Inflammatory macrophage (primary cell): ENCODE measurements around the gene MKRN2.

Experiments
- DNase-seq, 2 donors: peaks; one replicate each; pipeline ENCODE4 v3.0.0-alpha.2; 2020 to 2022

Gene MKRN2

DNA sequence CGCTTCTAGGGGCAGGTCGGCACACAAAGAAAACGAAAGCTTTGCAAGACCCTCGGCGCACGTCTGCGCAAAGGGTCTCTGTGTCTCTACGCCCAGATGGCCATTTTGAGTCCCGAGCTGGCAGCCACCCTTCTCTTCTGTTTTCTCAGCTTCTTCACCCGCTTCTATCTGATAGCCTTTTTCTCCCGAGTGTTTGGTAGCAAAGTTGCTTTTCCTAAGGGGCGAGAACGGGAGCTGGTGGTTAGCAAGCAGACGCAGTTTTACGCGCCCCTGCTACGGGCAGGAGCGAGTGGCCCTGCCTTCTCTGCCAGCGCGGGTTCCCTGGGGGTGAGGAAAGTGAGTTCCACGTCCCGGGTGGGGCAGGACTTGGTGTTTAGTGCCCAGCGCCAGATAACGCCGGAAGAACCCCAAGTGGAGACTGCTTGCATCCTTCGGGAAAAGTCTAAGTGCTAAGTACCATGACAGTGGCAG, 2.9 kb upstream of the MKRN2 start:
- DNase-seq: peak; percentile 13 to 26

DNA sequence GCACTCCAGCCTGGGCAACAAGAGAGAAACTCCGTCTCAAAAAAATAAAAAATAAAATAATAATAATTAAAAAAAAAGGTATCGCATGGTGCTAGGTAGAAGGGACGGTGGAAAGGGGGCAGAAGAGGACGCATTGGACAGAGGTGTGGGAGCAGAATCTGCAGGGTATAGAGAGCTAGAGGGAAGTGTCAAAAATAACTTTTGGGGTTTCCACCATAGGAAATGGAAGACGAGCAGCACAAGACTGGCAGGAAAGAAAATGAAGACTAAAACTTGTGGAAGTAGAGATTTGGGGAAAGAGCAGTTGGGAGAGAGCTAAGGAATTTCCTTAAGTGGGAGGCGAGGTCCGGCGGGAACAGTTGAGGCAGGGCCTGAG, 585 bp upstream of the MKRN2 start:
- no peak for DNase-seq

DNA sequence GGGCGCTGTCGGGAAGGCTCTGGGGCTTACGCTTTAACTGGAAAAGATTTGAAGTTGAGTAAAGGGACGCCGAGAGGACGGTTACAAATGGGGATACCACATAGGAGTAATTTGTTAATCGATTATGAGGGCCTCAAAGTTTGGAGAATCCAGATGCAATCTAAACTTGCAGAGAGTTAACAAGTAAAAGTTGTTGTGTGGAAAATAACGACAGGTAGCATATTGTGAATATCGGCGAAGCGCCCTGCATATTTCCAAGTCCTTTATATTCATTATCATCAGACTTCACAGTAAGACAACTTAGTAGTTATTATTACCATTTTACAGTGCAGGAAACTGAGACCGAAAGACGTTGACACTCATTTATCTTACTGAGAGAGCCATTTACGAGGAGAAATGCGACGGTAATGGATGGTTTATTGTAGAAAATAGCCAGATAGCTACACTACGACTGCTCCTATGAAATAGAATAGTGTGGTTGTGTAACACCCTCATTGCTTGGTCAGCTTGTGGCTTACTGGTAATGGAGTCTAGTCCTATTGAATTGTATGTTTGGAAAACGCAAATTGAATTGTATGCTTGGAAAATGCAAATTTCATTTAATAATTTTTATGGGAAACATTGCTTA, 700 bp downstream of the MKRN2 start:
- peak; percentile 55 to 59 for DNase-seq

DNA sequence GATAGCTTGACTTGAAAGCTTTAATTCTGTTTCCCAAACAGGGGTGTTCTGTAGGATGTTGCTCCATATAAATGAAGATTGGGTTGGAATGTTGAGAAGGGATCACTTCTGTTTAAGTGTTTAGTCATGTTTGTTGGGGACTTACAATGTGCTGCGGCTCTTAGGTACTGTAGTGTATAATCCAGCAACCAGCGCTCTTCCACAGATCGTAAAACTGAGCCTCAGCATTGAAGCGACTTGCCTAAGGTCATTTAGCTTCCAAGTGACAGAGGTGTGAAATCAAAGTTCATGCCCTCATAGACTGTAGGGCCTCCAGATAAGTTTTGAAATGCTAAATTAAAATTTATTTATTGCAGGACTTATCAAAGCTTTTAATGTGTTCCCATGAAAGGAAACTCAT, 1.8 kb downstream of the MKRN2 start:
- DNase-seq: no peak

DNA sequence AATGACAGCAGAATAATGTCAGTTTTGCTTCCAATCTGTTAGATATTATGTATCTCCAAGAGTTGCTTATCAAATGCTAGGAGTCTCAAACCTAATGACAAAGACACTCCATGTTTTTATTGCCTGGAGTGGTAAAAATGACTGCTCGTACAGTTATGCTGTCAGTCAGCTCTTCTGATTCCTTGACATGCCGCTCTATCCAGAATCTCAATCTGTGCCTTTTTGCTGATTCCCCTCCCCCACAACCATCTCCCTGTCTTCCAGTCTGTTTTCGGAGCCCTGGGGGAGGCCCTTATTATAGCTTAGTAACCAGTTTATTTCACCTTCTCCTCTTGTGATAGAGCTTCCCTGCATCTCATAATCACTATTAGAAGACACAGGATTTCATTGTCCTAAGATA, 2.6 kb downstream of the MKRN2 start:
- DNase-seq: no peak

DNA sequence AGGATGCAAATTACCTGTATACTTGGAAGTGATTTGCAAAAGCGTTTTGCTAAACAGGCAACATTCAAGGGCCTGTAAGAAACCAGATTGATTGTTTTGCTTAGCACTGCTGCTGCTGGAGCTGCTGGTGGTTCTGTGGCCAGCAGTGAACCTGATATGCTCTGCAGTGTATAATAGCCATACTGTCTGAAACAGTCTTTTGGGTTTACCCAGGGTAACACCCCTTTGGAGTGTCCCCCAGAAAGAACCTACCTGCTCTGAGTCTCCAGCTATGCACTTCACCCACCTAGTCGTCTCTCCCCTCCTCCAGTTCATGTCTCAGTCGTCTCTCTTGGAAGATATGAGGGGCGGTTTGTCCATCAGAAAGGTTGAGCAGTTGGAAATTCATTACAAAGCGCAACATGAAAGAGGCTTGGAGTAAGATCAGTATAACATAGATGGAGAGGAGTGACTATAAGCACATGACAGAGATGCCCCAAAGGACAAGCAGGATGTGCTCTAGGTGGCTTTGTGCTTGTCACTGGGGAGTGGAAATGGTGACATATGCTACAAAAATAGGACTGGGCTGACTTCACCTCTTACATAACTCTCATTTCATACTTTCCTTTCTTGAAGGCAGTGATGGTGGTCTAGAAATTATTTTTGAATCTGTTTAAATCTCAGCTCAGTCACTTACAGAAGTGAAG, 3.8 kb downstream of the MKRN2 start:
- peak; percentile 24 to 32 for DNase-seq

DNA sequence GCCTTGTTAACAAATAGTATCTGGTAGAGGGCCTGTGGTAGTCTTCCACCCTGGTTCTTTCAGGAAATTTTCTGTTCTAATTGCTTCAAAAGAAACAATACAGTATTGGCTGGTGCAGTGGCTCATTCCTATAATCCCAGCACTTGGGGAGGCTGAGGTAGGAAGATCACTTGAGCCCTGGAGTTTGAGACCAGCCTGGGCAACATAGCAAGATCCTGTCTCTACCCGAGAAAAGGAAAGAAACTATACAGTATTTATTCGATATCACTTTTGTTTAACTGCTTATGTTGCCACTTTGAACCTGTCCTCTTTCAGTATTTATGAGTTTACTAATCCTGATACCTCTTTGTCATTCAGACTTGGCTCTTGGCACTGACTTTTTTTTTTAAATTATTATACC, 4.5 kb downstream of the MKRN2 start:
- no peak for DNase-seq

DNA sequence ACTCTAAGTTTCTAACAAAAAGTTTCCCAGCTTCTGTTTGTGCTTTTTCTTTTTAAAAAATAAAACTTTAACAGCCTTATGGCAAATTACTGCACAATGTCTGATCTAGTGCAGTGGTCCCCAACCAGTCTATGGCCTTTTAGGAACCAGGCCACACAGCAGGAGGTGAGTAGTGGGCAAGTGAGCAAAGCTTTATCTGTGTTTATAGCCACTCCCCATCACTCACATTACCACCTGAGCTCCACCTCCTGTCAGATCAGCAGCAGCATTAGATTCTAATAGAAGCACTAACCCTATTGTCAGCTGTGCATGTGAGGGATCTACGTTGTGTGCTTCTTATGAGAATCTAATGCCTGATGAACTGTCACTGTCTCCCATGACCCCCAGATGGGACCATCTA, 5.6 kb downstream of the MKRN2 start:
- no peak for DNase-seq

DNA sequence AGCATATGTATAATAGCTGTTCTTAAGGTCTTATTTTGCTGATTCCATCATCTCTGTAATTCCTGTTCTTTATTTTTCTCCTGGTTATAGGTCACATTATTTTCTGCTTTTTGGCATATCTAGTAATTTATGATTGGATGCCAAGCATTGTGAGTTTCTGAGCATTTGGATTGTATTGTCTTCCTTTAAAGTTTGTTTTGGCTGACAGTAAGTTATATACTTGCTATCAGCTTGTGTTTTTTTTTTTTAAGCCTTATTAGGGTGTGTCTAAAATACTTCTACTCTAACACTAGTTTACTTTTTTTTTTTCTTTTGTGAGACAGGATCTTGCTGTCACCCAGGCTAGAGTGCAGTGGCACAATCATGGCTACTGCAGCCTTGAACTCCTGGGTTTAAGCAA, 10.1 kb downstream of the MKRN2 start:
- DNase-seq: no peak

DNA sequence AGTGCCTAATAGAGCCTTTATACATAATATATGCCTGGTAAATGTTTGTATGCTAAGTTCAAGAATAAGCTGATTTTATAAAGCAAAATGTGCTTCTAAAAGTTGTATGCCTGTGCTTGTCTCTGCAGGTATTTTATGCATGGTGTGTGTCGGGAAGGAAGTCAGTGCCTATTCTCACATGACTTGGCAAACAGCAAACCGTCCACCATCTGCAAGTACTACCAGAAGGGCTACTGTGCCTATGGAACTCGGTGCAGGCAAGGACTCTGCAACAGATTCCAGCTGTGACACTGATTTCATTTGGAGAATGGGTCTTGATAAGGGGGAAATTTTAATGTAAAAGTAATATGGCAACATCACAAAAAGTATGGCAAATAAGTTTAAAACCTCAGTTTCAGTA, 11.9 kb downstream of the MKRN2 start:
- DNase-seq: no peak

DNA sequence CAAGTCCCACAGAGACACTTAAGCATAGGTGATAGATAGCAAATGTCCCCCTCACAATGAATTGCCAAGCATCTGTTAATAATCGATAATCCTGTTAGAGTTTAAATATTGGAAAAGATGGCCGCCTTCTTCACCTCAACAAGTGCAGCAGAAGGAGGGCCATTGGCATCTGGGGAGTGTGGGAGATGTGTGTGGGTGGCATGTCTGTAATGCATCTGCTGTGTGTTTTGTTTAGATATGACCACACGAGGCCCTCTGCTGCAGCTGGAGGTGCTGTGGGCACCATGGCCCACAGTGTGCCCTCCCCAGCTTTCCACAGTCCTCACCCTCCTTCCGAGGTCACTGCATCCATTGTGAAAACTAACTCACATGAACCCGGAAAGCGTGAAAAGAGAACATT, 12.9 kb downstream of the MKRN2 start:
- peak in 1 of 2 donors; percentile 20 for DNase-seq

DNA sequence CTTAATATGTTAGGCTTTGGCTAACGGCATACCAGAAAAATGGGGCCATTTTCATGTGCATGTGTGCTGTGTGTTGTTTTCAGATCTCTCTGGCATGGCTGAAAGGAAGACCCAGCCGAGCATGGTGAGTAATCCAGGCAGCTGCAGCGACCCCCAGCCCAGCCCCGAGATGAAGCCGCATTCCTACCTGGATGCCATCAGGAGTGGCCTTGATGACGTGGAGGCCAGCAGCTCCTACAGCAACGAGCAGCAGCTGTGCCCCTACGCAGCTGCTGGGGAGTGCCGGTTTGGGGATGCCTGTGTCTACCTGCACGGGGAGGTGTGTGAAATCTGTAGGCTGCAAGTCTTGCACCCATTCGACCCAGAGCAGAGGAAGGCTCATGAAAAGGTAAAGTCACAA, 15.1 kb downstream of the MKRN2 start:
- DNase-seq: no peak

DNA sequence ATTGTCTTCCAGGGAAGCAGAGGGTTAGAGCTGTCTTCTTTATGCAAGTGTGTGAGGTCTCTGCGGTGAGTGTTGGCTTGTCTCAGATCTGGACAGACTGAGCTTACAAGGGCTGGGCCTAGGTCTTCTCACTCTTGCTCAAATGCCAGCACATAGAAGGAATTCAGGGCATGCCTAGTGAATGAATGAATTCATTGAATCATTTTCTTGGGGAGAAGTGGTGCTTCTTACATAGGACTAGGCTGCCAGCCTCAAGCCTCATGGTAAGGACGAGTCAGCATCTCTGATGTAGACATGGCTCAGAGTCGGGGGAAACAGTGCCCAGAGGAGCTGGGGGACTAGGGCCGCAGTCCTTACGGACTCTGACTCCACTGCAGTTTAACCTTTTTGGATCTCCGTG, 17.2 kb downstream of the MKRN2 start:
- DNase-seq: no peak

DNA sequence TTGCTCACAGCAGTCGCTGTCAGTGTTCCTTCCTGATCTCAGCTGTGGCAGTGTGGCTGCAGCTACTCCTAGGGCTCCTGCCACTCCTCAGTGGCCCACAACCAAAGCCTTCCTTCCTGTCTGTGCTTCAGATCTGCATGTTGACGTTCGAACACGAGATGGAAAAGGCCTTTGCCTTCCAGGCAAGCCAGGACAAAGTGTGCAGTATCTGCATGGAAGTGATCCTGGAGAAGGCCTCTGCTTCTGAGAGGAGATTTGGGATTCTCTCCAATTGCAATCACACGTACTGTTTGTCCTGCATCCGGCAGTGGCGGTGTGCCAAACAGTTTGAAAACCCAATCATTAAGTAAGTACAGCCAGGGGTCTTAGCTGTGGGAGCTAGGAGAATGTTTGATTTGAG, 17.8 kb downstream of the MKRN2 start:
- no peak for DNase-seq

DNA sequence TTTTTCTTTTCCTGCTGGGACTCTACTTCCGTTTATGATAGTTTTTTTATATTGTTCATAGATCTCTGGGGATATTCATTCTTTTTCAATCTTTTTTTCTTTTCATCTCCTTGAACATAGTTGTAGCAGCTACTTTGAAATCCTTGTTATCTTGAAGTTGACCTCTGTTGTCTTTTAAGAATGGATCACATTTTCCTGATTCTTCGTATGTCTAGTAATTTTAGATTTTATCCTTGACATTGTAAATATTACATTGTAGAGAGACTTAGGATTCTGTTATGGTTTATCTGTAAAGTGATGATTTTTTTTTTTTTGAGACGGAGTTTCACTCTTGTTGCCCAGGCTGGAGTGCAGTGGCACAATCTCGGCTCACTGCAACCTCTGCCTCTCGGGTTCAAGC, 20.5 kb downstream of the MKRN2 start:
- DNase-seq: no peak

DNA sequence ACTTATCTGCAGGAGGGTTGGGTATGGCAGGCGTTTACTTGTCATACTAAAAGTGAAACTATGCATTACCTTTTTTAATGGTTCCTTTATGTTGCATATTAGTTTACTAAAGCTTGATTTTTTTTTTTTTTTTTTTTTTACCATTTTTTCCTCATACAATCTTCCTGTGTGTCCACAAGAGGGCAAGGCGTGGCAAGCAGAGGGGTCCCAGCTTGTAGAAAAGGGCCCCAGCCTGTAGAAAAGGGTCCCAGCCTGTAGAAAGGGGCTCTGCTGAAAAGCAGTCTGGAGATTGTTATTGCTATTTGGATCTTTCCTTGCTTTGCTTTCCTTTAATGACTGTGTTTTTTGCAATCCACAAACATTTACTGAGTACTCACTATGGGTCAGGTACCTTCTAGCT, 21.9 kb downstream of the MKRN2 start:
- DNase-seq: no peak

DNA sequence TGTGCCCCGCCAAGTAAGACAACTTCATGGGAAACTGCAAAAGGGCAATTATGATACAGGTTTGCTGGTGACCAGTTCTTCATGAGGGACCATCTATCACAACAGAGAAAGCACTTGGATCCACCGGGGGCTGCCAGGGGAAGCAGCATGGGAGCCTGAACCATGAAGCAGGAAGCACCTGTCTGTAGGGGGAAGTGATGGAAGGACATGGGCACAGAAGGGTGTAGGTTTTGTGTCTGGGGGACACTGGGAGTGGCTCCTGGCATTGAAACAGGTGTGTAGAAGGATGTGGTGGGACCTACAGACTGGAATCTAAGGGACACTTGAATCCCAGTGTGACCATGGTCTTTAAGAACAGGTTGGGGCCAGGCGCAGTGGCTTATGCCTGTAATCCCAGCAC, 22.6 kb downstream of the MKRN2 start:
- no peak for DNase-seq

DNA sequence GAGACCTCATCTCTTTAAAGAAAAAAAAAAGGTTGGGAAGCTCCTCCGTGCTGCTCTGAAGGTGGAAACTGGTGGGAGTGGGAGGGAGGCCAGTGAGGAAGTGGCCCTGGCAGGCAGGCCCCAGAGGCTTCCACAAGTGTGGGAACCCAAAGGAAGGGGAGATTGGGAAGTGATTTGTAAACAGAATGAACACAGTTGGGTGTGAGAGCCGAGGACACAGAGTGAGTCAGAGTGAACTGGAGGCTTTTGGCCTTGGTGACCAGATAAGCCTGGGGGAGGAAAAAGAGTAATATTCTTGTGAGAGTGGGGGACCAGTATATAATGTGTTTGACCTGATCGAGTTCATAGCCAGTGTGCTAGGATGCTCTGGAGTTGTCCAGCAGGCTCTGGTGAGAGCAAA, 23.0 kb downstream of the MKRN2 start:
- DNase-seq: peak; percentile 57 to 81

DNA sequence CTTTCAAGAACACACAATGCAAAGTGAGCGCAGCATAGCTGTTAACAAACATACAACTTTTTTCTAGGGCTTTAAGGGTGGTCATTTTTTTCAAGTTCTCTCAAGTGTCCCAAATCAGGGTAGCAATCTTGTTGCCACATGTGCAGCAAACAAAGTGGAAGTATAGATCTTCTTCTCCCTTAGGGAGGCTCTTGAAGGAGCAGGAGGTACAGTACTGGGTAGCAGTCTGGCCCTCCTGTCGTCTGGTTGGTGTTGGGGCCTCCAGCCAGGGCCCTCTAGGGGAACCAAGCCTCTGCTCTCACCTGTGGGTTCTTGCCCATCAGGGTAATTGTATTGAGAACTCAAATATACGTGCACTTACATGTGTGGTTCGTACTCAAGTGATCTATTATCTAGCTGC, 25.8 kb downstream of the MKRN2 start:
- no peak for DNase-seq

DNA sequence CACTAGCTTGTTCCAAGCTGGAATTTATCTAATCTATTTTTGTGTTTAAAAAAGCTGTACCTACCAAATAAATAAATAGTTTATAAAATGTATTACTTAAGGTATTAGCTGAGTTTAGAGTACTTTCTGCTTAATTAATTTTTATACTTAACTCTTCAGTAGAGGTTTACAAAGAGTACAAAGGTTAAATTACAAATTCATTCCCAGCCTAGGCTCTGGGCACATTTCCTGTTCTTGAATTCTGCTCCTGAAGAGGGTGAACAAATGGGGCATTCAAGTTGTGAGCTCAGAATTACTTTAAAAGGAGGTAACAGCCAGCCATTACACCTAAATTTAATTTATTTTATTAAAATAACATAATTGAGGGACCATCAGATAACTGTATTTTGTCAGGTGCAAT, 26.4 kb downstream of the MKRN2 start:
- no peak for DNase-seq

DNA sequence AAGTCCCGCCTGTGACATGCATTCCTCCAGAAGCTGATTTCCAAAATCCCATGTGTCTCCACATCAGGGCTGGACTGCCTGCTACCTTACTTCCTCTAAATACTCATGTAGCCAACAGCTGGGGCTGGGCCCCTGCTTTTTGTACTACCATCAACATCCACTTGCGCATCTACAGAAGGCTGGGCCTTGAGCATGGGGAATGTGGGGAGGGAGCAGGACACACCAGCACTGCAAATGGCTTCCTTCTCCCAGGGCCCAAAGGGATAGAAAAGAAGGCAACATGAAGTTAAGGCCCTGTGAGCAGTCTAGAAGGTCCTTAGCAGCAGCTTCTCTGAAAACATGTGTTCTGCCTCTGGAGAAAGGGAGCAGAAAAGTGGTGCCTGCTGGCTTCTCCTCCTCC, 27.2 kb downstream of the MKRN2 start:
- no peak for DNase-seq

DNA sequence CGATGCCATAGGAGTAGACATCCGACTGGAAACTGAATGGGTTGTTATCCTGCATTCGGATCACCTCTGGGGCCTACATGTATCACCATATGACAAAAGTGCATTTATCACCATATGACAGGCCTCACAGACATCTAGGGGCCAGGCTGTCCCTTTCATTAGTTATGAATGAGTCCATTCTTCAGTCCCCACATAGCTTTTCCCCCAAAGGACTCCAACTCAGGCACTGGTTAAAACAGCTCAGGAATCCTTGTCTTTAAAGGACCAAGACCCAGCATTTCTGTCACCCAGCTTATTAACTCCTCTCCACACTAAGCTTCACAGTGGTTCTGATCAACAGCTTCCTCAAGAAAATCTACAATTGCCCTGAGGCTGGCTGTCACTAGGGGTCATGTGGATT, 28.3 kb downstream of the MKRN2 start:
- DNase-seq: no peak

DNA sequence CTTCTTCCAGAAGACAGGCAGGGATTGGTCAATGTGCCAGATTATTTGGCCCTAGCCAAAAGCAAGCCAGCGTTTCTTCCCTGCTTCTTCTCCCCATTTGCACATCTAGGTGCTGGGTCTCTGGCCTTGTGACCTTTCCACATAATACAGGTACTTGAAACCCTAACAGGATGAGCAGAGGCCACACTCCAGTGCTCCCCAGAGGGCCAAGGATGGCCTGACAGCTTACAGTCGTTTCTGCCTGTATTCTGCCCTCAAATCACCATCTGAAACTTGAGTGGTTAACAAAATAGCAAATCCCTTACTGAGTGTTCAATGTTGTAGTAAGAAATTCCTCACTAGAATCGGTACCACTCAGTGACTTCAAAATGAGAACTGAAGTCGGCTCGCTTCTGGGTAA, 29.1 kb downstream of the MKRN2 start:
- no peak for DNase-seq

DNA sequence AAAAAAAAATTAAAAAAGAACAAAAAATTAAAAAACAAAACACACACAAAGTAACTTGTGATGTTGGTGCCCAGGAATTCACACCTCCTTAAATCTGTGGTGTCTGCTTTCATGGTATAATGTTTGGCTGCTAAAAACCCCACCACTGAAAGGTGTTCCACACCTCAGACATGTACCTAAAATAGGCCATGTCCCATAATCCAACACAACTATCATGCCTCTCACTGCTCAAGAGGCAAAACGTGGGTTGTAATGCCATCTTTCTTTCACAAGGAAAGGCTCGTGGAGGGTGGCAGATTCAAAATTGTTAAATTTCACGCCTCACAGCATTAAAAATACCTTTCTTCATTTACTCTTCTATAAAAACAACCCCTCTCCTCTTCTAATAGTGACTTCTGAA, 29.5 kb downstream of the MKRN2 start:
- no peak for DNase-seq
